ENCODE measurements around the gene RGL4.

RGL4 gene

DNA sequence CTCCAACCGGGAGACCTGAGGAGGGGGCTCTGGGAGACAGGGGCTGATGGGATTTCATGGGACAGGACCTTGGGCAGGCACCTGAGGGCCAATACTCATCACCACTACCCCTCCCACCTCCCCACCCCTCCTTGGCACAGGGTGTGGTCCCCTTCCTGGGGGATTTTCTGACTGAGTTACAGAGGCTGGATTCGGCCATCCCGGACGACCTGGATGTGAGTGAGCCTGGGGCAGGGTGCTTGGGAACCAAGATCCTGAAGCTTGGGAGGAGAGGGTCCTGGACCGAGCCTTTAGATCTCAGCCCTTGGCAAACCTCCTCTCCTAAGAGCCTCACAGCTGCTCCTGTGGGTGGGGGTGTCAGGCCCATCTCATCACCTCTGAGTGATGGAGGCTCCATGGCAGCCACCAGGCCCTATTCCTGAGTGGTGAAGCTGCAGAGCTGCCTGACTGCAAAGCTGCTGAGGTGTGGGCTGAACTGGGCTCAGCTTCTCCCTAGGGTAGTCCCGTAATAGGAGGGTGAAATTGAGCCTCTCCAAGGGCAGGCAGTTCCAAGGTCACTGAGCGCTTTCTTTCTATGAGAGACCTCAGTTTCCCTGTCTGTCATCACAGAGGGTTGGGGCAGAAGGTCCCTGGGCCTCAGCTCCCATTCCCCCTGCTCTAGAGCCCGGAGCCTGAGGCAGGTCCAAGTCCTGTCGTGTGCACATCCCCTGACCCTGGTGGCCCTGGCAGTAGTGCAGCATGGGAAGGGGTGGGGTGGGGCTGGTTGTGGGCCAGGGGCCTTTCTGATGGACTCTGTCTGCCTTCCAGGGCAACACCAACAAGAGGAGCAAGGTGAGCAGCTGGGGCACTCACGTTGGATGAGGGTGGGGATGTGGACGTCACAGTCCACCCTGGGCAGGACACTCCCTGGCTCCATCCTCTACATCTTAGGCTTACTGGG, 6.5 kb downstream of the RGL4 start:
- no peak for TF ChIP-seq ZFX (IDR thresholded peaks at IDR 0.05; ENCODE audit: borderline replicate concordance)
- TF ChIP-seq, protein P1, sequence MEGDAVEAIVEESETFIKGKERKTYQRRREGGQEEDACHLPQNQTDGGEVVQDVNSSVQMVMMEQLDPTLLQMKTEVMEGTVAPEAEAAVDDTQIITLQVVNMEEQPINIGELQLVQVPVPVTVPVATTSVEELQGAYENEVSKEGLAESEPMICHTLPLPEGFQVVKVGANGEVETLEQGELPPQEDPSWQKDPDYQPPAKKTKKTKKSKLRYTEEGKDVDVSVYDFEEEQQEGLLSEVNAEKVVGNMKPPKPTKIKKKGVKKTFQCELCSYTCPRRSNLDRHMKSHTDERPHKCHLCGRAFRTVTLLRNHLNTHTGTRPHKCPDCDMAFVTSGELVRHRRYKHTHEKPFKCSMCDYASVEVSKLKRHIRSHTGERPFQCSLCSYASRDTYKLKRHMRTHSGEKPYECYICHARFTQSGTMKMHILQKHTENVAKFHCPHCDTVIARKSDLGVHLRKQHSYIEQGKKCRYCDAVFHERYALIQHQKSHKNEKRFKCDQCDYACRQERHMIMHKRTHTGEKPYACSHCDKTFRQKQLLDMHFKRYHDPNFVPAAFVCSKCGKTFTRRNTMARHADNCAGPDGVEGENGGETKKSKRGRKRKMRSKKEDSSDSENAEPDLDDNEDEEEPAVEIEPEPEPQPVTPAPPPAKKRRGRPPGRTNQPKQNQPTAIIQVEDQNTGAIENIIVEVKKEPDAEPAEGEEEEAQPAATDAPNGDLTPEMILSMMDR (IDR thresholded peaks at IDR 0.05), result no peak
- no peak overlapping the region for H3K27ac ChIP-seq

DNA sequence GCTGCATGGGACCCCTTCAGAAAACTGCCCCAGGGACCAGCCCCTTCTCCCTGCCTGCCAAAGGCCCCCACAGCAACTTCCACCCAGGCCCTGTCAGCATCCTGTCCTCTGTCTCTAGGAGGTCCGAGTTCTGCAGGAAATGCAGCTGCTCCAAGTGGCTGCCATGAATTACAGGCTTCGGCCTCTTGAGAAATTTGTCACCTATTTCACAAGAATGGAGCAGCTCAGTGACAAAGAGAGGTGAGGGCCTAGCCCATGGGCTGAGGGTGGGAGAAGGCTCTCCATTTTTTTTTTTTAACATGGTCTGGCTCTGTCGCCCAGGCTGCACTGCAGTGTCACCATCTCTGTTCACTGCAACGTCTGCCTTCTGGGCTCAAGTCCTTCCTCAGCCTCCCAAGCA, 7.3 kb downstream of the RGL4 start:
- H3K27ac ChIP-seq, result no peak overlapping the region
- TF ChIP-seq, protein P1 (IDR thresholded peaks at IDR 0.05), result no peak
- TF ChIP-seq ZFX (IDR thresholded peaks at IDR 0.05; ENCODE audit: borderline replicate concordance), result no peak

DNA sequence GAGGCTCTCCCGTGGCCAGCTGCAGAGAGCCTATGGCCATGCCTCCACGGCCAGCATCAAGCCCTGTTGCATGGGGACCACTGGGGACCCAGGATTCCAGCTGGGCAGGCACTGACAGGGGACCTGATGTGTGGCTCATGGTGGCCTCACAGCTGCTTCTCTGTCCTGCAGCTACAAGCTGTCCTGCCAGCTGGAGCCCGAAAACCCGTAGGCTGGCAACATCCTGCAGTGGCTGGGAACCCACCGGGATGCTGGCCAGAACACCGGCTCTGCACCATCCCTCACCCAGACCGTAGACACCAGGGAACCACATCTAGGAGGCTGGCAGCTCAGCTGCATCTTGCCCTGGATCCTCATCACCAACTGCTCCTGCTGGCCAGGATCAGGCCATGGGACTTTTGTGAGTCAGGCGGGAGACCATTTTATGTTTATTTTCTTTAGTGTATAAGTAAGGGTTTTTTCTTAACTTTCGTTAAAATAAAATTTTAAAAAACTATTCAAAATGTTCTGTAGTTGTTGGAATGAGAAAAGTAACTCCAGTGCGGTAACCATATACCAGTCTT, 7.9 kb downstream of the RGL4 start:
- H3K27ac ChIP-seq, result no peak overlapping the region

DNA sequence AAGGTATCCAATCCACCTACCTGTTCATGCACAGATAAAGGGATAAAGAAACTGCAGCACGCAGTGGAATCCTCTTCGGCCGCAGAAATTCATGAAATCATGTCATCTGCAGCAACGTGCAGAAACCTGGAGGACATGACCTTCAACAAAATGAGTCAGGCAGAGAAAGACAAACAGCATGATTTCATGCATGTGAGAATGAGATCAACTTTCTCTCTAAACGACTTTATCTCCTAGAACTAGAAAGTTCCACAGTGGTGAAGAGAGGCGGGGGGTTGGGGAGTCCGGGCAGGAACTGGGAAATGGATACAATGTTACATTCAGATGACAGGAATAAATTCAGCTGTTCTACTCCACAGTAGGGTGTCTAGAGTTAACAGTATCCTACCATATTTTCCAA, 9.9 kb downstream of the RGL4 start:
- no peak for TF ChIP-seq ZFX (IDR thresholded peaks at IDR 0.05; ENCODE audit: borderline replicate concordance)
- TF ChIP-seq, protein P1 (IDR thresholded peaks at IDR 0.05), result no peak
- H3K27ac ChIP-seq, result no peak overlapping the region

More for the DNA sequence above, 7.9 kb downstream of the RGL4 start:
- TF ChIP-seq, protein P1 (IDR thresholded peaks at IDR 0.05), result no peak
- TF ChIP-seq ZFX (IDR thresholded peaks at IDR 0.05; ENCODE audit: borderline replicate concordance), result no peak

DNA sequence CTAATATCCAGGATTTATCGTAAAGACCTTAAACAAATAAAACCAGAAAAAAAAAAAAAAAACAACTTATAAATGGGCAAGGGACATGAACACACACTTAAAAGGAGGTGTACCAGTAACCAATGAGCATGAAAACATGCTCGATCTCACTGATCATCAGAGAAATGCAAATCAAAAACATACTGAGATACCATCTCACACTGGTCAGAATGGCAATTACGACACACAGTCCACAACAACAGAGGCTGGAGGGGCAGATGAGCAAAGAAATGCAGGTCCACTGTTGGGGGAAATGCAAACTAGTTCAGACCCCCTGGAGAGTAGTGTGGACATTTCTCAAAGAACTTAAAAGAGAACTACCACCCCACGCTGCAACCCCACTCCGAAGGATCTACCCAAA, 13.2 kb downstream of the RGL4 start:
- no peak overlapping the region for H3K27ac ChIP-seq
- TF ChIP-seq, protein P1 (IDR thresholded peaks at IDR 0.05), result no peak
- no peak for TF ChIP-seq ZFX (IDR thresholded peaks at IDR 0.05; ENCODE audit: borderline replicate concordance)

DNA sequence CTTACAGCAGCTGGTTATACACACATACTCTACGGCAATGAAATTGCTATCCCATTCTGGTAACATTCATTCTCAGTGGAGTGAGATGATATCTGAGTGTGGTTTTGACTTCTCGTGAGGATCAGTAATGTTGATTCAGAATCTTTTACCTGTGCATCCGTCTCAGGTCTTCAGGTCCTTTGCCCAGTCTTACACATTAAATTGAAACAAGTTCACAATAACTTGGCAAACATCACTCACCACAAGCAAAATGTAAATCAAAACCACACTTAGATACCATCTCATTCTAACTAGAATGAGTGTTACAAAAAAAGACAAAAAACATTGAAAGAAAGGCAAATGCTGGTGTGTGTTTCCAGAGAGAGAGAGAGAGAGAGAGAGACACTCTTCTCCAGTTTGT, 14.0 kb downstream of the RGL4 start:
- H3K27ac ChIP-seq, result no peak overlapping the region
- TF ChIP-seq, protein P1 (IDR thresholded peaks at IDR 0.05), result no peak
- no peak for TF ChIP-seq ZFX (IDR thresholded peaks at IDR 0.05; ENCODE audit: borderline replicate concordance)

DNA sequence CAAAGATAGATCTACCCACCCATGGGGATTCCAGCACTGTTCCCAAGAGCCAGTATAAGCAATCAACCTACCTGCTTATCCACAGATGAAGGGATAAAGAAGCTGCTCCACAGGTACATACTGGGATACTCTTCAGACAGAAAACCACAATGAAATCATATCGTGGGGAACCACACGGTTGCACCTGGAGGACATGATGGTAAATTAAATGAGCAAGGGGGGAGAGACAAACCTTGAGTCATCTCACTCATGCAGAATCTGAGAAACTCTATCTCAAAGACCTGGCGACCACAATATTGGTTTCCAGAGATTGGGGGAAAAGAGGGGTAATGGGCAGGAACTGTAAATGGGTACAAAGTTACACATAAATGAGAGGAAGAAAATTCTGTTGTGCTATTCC, 14.5 kb downstream of the RGL4 start:
- no peak for TF ChIP-seq ZFX (IDR thresholded peaks at IDR 0.05; ENCODE audit: borderline replicate concordance)
- TF ChIP-seq, protein P1 (IDR thresholded peaks at IDR 0.05), result no peak
- H3K27ac ChIP-seq, result no peak overlapping the region
